ENCODE data around the gene RNF13. TPM values are rescaled to one million over a fixed set of nuclear protein-coding genes. Genes with fewer than 3 reads are reported as not detected.

Gene RNF13
- 51.0 and 88.3 TPM in 2 replicates for total RNA-seq

- peak; percentile 93 to 94 for DNase-seq (ENCODE audit: low read depth in 2 of 2)
Observed at GRCh38 chr3:149812606-149813366, at the start of gene RNF13. Gene RNF13, plus strand, starts transcription at chr3:149813215. Its CDS starts 32,812 bp downstream, at chr3:149846027.

DNA sequence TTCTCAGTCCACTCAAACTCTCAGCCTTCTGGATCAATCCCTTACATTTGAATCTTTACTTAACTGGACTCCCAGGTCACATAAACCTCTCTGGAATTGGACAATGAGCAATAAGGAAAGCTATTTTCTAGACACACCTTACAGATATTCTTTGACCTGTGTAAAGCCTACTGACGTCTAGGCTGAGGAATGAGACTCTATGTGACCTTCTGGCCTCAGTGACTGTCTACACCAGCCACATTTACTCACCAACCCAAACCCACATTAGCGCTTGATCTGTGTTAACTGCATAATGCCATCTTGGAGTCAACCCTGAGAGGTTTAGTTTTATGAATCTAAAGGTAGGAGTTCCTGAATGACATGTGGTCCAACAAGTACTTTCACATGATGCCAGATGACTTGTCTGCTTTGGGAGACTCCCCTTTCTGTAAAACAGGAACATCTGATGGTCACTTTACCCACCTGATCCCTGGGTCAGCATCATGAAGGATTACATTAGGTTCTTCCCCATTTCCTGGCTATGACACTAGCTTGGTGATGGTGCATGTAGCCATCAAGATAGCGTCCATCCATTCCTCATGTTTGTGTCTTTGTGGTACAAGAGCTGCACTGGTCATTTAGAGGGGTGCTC is 49.3 kb upstream of the RNF13 start:
- DNase-seq (ENCODE audit: low read depth in 2 of 2), result no peak

- DNase-seq (ENCODE audit: low read depth in 2 of 2), result no peak
Observed at GRCh38 chr3:149764302-149764701, 48.7 kb upstream of the RNF13 start.

- peak; percentile 47 to 70 for DNase-seq (ENCODE audit: low read depth in 2 of 2)
Observed at GRCh38 chr3:149765762-149766334, 47.2 kb upstream of the RNF13 start.

DNA sequence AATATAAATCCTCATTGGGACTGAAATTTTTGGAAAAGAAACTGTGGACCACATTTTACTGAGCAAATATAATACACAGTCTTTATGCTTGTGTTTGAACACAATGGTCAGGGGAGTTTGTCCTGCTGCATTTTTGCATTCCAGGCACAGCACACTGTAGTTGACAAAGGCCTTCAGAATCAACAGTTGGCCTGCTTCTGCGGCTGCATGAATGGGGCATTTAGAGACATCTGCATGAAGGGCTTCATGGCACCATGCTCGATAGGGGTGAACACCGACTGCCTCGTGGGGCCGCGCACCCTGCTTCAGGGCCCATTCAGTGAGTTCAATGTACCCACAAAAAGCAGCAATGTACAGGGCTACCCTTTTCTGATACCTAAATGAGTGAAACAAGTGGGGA is 45.3 kb upstream of the RNF13 start:
- no peak for DNase-seq (ENCODE audit: low read depth in 2 of 2)

DNA sequence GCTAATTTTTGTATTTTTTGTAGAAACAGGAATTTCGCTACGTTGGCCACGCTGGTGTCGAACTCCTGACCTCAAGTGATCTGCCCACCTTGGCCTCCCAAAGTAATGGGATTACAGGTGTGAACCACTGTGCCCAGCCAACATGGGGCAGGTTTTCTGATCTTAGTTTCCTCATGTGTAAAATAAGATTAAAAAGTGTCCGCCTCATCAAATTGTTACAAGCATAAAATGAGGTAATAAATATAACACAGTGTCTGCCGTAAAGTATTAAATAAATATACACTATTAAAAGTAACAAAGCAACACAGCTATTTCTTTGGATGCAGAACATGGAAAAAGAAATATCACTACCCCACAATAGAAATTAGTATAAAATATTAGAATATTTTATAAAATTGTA is 44.3 kb upstream of the RNF13 start:
- no peak for DNase-seq (ENCODE audit: low read depth in 2 of 2)

DNA sequence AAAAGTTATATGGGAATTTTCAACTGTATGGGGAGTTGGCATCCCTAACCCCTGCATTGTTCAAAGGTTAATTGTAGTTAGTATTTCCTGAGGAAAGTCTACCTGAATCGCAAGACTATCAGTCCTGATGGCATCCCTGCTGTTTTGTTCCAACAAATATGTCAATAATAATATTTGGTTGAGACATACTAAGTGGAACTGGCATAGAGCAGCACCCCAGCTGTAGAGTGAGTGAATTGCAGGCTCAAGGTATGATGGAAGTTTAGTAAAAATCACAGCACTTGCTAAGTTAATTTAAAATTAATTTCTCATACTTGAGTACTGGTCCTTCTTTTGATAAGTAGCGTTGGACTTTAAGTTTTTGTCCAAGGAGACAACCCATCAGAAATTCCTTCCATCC is 42.8 kb upstream of the RNF13 start:
- DNase-seq (ENCODE audit: low read depth in 2 of 2), result no peak

- peak; percentile 47 to 72 for DNase-seq (ENCODE audit: low read depth in 2 of 2)
Observed at GRCh38 chr3:149771652-149772271, 41.3 kb upstream of the RNF13 start.

GRCh38 chr3:149772861-149773260 is 40.2 kb upstream of the RNF13 start:
- DNase-seq (ENCODE audit: low read depth in 2 of 2), result no peak

DNA sequence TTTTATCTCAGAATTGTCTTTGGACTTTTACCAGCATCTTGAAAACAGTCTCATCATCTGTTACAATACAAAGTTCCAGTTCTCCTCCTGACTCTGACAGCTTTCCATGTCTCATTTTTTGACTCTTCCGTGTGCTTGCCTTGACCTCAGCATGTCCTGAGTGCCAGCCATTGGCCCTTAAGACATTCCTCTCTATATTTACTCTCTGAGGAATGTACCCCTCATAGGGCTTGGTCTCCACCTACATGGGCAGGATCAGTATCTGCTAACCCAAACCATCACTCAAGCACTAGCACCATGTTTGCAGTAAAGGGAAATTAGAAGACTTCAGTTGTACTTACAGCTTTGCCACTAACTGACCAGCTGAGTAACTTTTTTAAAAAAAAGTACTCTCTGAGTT is 36.8 kb upstream of the RNF13 start:
- no peak for DNase-seq (ENCODE audit: low read depth in 2 of 2)

DNA sequence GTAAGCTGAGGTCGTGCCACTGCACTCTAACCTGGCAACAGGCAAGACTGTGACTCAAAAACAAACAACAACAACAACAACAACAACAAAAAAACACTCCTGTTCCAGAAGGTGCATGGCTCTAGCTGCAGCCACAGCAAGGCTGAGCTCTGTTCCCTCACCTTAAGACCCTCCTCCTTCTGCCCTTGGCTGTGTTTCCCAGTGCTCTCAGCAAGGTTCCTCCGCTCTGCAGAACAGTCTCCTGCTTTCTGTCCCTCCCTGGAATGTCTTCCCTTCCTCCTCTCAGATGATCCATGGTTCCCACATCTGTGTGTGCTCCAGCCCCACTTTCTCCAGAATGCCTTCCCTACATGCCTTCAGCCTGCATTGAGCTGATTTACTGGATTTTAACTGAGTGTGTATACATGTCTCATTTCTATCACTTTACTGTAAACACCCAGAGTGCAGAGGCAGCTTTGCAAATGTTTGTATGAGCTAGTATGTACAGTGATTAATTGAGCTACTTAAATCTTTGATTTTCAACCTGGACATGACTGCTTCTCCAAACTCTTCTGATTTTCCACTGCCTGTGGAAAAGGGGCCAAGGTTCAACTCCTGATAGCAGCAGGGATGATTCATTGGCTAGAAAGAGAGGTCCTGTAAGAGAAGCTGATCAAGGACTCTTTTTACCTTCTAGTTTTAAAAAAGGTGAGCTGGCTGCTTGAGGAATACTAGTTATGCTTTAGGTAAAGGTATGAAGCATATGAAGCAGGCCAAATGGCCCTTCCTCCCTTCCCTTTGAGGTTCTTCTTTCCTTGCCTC is 35.4 kb upstream of the RNF13 start:
- DNase-seq (ENCODE audit: low read depth in 2 of 2), result peak in 1 of 2 donors; percentile 32

- peak; percentile 3 to 67 for DNase-seq (ENCODE audit: low read depth in 2 of 2)
Observed at GRCh38 chr3:149781211-149781610, 31.8 kb upstream of the RNF13 start.

GRCh38 chr3:149781741-149782140 is 31.3 kb upstream of the RNF13 start:
- DNase-seq (ENCODE audit: low read depth in 2 of 2), result no peak

DNA sequence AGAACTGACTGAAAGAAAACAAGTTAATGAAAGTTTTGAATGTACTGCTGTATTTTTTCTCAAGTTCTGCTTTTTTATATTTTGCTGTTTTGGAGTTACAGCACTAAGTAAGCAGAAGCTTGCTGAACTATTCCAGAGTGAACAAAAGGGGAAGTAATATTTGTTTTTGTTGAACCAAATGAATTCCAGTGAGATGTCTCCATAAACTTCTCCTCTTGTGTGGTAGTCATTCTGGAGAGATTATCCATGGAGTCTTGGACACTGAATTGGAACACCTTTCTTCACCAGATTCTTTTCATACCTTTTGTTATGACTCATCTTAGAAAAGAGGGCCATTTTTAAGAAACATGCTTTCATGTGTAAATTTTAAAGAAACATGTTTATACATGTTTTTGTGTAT is 29.4 kb upstream of the RNF13 start:
- peak in 1 of 2 donors; percentile 4 for DNase-seq (ENCODE audit: low read depth in 2 of 2)

DNA sequence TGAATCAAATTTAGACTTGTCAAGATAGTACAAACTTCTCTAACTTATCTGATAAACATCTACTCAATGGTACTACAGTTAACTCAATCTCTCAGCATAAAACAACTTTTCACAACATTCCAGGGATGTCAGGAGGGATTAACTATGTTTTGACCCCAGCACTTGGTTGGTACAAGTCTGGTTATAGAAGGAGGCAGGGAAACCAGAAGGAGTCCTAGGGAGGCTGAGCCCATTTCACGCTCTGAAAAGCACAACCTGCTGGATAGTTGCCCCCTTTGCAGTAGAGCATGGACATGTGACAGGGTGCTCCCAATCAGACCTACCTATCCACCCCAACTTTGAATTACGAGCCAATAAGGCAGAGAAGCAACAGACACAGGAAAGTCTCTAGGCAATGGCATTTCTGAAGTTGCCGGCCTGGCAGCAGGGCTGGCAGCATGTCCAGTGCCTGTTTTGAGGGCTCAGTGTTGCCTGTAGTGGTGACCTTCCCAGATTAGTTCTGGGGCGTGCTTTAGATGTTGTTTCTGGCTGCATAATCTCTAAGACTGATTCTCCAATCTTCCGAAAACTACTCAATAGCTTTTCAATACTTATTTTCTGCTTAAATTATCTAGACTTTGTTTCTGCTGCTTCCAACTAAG is 28.8 kb upstream of the RNF13 start:
- DNase-seq (ENCODE audit: low read depth in 2 of 2), result no peak

DNA sequence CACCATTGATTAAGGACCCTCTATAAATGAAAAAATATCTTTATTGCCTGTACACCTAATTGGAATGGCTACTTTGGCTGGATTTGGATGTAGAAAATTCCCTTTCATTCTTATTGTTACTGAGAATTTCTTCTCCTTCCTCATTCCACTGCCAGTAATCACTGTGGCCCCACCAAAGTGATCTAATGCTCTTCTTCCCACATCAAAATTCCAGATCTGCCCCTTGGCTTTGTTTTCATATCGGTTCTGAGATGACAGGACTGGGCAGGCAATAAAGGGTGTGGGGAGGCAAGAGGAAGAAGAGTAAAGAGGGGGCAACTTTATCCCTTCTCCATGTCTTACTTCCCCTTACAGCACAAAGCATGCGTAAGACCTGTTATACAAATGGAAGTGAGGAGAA is 22.7 kb upstream of the RNF13 start:
- no peak for DNase-seq (ENCODE audit: low read depth in 2 of 2)

DNA sequence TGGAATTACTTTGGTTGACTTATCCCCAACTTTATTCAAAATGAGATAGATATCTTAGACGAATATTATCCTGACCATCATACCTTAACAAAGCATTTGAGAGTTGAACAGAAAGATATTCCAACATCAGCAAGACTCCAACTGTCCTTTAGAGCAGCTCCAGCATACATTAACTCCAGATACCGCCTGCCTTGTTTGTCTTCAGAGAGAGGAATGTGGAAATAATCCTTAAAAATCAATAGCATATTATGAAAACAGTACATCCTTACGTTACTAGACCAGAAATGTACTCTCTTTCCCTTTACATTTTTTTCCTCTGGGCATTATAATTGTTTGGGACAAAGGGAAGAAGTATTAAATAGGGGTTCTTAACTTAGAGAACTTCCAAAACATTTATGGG is 22.3 kb upstream of the RNF13 start:
- no peak for DNase-seq (ENCODE audit: low read depth in 2 of 2)

GRCh38 chr3:149792452-149793270 is 20.4 kb upstream of the RNF13 start, which contains the start of gene ANKUB1:
Gene ANKUB1, minus strand, starts transcription at chr3:149792554. Its CDS starts 188 bp downstream, at chr3:149792366.
- DNase-seq (ENCODE audit: low read depth in 2 of 2), result no peak

- no peak for DNase-seq (ENCODE audit: low read depth in 2 of 2)
Observed at GRCh38 chr3:149796026-149796425, 17.0 kb upstream of the RNF13 start.

DNA sequence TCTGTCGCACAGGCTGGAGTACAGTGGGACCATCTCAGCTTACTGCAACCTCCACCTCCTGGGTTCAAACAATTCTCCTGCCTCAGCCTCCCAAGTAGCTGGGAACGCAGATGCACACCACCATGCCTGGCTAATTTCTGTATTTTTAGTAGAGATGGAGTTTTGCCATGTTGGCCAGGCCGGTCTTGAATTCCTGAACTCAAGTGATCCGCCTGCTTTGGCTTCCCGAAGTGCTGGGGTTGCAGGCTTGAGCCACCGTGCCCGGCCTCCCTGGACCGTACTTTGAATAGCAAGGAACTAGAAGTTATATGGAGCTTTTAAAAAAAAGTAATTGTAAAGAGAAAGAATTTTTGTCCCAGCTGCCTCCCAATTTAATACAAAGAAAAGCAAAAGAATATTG is 12.3 kb upstream of the RNF13 start:
- no peak for DNase-seq (ENCODE audit: low read depth in 2 of 2)

Measured in lung microvascular endothelial cell (primary cell).